ENCODE measurements around the gene MRGPRF.

MRGPRF gene, protein sequence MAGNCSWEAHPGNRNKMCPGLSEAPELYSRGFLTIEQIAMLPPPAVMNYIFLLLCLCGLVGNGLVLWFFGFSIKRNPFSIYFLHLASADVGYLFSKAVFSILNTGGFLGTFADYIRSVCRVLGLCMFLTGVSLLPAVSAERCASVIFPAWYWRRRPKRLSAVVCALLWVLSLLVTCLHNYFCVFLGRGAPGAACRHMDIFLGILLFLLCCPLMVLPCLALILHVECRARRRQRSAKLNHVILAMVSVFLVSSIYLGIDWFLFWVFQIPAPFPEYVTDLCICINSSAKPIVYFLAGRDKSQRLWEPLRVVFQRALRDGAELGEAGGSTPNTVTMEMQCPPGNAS

DNA sequence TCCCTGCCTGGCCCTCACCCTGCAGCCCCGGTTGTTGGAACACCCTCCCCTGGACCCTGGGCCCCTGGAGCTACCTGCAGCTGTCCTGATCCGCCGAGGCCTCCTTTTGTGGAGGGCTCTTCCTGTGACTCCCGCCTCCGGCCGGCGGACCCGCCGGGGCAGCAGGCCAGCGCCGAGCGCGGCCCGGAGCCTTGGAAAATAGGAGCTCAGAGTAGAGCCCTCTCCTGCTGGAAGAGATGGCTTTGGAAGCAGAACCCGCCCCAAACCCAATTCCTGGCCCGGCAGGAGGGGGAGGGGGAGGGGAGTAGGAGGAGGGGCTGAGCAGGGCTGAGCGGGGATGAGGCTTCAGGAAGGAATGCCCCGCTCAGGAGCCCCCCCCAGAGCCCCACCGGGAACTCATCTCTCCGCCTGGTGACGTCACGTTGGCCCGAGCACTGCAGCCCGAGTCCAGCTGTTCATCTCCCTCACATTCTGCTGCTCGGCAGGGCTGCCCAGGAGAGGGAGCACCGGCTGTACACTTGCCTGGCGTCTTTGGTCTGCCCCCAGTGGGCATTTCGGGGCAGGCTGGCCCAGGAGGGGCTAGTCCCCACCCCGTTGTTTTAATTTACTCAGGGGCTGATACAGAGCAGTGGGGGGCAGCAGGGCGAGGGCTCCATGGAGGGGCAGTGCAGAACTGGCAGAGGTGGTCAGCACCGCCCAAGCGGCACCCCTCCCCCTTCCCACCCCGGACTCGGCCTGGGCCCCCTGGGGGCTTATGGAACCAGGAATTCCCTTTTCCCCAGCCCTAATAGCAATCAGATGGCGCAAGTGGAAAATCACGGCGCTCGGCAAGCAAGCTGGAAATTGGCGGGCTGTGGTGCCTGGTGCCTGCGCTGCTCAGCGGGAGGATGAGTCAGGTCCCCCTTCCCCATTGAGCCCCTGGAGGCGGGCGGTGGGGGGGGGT is at the start of gene MRGPRF:
MRGPRF (minus strand) TSS at position 238 of the 943 bp plus-strand sequence. CDS start 3,345 bp downstream, outside the sequence.
- DNase-seq = peak; percentile 6

DNA sequence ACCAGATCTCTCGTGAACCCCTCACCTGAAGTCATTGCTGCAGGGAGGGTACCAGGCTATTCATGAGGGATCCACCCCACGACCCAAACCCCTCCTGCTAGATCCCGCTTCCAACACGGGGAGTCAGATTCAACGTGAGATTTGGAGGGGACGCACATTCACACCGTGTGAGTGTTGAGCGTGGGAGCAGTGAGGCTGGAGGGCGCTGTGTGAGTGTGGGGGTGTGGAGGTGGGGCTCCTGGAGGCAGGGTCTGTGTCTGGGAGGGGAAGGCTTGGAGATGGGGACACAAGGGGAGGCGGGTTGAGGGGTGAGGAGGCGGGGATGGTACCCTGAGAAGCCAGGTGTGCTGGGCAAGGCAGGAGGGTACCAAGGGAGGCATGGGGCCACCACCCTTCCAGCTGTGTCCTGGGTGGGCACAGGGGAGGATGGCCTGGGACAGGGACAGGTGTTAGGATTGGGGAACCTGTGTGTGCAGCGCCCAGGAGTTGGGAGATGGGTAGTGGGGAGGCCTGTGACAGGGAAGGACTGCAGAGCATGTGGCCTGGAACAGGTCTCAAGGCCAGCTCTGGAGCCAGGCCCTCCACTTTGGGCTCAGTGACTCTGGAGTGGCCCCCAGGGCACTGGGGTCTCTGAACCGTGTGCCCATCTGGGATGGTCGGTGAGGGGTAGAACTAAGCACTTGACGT is 49.3 kb upstream of the MRGPRF start:
- DNase-seq = no peak

DNA sequence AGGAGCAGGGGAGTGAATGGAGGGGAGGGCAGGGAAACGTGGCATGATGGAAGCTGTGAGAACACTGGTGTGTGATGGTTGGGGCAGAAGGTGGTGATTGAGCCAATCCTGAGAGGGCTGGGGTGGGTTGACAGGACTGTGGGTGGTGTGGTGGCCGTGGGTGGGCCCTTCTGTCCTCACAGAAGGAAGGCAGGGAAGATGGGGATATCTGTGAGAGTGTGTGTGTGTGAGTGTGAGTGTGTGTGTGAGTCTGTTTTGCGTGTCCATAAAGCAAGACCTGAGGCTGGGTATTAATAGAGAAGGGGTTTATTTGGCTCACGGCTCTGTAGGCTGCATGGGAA is 48.6 kb upstream of the MRGPRF start:
- DNase-seq = no peak

DNA sequence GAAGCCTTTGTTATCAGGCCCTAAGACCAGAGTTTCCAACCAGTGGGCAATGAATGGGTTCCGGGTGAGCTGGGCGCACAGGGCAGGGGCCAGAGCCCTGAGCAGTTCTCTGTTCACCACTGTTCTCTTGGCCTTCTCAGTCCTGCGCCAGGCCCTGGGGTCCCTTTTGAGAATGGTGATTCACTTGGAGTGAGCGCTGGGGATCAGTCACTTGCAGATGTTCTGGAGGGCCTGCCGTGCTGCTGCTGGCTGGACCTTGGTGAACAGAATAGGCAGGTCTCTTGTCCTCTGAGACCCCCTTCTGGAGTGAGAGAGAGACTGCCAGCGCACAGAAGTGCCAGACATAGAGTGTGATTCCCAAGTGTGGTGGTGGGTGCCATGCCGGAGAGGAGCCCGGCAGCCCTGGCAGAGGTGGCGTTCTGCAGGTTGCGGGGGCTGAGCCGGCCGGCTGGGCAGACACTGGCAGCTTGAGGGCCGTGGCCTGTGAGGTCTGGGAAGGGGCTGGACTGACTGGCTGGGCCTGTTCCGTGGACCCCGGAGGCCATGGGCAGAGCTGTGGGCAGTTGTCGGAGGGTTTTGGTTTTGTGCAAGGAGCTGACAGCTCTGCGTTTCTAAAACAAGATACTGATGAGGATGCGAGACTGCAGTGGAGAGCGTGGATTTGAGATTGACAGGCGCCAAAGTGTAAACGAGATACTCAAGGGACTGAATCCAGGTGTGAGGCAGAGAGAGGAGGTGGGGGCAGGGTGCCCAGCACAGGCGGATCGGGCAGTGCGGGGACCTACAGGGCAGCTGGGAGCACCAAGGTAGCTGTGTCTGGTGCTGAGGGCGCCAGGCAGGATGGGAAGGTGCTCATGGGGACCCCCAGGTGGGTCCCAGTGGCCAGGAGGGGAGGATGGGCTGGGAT is 48.0 kb upstream of the MRGPRF start:
- DNase-seq = no peak

DNA sequence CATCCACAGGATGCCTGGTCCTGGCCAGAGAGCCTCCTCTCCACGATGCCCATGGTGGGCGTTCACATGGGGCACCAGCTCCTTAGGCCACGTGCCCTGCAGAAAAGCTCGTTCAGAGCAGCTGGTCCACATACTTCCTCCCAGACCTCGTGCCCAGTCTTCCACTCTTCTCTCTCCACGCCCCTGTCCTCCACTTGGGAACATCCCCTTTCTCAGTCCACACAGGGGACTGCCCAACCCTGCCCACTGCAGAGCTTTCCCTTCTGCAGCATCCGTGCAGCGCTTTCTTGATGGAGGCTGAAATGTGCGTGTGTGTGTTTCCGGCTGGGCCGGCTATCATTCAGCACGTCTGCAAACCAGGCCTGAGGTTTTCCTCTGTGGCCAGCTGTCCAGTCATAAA is 46.9 kb upstream of the MRGPRF start:
- no peak for DNase-seq

DNA sequence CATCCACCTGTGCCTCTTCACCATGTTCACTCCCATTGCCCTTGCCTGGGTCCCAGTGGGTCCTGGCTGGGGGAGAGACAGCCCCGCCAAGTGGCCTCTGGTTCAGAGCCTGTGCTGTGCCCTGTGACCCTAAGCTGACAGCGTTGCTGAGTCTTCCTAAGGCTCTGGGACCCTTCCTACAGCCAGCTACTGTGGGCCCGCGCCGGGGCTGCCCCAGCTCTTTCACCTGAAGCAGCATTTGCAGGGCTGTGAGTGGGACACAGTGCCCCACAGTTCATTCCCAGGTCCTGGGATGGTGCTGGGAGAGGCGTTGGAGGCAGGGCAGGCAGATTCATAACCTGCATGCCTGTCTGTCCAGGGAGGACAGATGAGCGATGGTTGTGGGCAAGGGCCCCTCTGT is 46.4 kb upstream of the MRGPRF start:
- DNase-seq = no peak

DNA sequence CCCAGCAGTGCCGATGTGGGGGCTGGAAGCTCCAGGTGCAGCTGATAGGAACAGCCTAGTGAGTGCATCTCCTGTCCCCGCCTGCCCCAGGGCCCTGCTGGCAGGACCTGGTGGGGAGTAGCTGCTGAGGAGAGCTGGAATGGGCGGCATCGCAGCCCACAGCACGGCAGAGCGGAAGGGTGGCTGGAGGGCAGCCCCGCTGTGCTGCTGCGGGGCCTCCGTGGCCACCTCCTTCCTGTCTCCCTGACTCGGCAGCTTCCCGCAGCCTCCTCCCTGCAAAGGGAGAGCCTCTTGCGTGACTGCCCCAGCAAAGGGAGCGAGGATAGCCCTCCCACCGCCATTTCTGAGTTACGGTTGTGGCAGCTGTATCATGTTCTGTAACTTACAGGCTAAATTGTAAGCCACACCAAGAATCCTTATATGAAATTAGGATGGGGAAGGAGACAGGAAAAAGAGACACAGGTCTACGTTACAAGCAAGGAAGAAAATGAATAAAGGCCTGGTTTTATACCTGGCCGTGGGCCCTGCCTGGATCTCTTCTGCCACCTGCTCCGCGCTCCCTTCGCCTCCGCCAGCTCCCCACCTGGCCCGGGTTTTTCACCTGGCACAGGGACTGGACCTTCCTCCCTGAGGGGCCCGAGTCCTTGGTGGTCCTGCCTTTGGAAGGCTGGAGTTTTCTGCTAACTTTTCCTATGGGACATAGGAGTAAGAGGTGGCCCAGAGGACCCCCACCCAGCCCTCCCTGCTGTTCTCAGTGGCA is 45.6 kb upstream of the MRGPRF start:
- DNase-seq = no peak

DNA sequence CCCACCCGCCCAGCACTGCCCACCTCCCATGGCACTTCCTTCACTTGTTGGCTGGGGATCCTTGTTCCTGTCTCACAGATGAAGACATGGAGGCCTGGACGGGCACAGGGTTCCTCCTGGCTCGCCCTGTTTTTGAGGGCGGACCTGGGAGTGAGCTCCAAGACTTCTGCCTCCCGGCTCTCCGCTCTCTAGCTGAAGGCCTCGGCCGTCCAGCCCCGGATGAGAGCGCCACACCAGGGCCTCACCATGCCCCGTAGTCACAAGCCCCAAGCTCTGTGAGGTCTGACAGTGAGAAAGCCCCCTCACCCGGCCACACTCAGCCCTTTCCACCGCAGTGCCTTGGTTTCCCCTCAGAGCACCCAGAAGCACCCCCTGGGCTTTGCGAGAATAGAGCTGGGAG is 44.8 kb upstream of the MRGPRF start:
- DNase-seq = no peak

DNA sequence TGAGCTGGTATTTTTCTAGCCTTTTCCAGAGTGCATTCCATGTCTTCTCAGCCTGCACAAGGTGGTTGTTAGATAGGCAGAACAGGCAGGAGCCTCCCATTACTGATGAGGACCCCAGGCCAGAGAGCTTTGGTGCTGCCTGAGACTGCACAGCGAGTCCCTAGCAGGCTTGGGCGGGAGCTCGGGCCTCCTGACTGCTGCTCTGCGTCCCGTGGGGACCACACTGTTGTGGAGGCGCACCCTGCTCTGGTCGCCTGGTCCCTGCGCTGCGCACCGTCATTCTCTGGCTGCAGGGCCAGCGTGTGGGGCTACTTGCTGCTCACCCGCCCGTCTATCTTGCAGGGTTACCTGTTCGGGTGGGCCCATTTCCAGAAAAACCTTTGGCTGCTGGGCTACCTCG is 44.2 kb upstream of the MRGPRF start:
- DNase-seq = no peak

DNA sequence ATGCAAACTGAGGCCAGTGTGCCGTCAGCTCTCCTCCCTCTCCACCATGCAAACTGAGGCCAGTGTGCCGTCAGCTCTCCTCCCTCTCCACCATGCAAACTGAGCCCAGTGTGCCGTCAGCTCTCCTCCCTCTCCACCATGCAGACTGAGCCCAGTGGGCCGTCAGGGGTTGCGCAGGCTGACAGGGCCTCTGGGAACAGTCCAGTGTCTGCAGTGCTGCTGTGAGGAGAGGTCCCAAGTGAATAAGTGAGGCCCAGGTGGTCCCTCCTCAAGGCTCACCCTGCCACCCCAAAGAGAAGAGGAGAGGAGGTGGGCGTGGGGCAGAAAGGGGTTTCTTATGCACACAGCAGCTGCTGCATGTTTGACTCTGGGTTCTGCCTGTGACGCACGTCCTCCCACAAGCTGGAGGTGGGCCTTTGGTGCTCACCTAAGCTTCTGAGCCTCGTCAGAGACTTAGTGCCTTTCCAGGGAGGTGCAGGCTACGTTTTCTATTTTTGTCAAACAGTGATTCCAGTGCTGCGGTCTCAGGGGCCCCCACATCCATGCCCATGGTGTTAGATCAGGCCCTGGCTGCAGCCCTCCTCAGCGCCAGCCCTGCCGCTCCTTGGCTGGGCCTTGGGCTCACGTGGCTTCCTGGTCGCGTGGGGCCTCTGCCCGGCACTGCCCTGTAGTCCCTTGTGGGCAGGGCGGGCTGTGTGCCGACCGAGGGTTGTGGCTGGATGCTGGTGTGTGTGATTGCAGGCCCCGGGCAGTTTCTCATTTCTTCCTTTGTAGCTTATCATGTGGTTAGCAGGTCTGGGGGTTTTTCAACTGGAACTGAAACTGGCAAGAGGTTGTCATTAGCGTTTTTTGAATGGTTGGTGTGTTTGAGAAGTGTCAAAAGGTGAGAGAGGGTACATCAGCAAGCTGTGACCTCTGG is 42.8 kb upstream of the MRGPRF start:
- DNase-seq = no peak

DNA sequence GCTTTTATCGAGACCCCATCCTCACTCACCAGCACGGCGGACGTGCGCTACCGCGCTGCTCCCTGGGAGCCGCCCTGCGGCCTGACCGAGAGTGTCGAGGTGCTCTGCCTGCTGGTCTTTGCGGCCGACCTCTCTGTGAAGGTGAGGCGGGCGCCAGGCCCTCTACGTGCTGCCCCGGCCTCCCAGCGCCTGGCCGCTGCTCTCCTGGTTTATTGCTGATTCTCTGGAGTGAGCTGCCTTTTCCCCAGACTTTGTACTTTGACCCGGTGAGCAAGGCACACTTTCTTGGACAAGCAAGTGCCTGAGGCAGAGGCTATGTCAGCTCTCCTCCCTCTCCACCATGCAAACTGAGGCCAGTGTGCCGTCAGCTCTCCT is 42.2 kb upstream of the MRGPRF start:
- no peak for DNase-seq

DNA sequence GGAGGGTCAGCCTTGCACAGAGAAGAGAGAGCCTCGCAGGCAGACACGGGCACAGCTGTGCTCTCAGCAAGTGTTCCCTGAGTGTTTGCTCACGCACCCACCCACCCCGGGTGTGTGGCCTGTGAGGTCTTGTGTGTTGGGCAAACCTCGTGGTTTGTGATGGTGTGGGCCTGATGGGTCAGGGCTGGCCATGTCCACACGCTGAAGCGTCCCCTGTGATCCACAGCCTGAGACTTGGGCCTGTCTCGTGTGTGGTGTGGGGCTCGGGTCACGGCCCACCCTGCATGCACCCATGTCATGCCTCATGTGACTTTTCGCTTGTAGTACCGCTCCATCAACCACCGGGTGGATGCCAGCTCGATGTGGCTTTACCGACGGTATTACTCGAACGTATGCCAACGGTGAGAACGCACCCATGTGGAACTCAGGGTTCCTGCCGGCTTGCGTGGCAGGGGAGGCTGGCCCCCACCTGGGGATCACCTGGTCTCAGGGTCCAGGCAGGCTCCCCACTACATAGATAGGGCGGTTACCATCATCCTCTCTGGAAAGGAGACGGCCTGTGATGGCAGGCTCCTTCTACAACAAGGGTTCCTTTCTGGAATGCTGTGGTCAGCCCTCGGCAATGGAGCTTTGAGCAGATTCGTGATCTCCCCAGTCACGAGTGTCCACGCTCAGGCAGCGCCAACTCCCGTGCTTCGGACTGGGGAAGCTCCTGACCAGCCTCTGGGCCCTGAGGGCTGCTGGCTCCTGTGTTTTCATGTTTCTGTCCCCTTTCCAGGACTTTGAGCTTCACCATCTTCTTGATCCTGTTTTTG is 41.6 kb upstream of the MRGPRF start:
- DNase-seq = no peak

DNA sequence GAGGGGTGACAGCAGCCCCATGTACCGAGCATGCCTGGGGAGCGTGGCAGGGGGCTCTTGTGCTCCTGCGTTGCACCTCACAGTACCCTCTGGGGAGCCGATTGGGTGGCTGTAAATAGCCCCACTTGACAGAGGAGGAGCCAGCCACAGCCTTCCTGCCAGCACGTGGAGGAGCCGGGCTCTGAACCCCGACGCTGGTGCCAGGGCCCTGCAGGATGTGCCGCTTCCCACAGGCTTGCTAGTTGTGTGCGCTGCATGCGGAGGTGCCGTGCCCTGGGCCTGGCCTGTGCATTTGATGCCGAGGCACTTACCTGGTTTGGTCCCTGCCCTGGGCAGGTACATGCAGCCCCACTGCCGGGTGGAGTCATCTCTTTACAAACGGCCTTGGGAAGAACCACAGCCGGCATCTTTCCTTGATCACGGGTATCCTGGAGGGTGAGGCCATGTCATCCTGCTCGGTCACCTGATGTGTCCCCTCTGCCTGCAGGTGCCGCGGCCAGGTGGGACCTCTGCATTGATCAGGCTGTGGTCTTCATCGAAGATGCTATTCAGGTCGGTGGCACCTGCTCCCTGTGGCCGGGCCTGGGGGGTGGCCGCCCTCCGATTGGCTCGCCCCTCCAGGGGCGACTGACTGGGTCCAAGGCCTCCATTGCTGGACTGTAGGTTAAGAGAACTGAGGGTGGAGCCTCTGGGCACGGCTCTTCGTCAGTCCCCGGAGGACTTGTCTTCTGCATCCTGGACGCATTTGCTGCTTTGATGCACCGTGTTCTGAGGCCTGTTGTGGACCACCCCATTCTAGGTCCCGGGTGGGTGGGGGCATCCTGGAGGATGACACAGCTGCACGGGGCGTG is 40.7 kb upstream of the MRGPRF start:
- no peak for DNase-seq

DNA sequence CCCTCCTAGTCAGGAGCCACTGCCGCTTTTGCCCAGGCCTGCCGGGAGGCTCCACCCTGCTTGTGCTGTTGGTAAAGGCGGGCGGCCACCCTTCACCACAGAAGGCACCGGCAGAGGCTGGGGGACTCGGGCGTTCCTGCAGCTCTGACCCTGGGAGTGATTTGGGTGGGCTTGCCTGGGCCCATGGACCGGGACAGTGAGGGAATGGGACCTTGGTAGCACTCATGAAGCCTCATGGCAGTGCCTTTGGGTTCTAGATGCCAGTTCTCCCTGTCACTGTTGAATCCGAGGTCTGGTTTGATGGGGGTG is 40.1 kb upstream of the MRGPRF start:
- DNase-seq = no peak

DNA sequence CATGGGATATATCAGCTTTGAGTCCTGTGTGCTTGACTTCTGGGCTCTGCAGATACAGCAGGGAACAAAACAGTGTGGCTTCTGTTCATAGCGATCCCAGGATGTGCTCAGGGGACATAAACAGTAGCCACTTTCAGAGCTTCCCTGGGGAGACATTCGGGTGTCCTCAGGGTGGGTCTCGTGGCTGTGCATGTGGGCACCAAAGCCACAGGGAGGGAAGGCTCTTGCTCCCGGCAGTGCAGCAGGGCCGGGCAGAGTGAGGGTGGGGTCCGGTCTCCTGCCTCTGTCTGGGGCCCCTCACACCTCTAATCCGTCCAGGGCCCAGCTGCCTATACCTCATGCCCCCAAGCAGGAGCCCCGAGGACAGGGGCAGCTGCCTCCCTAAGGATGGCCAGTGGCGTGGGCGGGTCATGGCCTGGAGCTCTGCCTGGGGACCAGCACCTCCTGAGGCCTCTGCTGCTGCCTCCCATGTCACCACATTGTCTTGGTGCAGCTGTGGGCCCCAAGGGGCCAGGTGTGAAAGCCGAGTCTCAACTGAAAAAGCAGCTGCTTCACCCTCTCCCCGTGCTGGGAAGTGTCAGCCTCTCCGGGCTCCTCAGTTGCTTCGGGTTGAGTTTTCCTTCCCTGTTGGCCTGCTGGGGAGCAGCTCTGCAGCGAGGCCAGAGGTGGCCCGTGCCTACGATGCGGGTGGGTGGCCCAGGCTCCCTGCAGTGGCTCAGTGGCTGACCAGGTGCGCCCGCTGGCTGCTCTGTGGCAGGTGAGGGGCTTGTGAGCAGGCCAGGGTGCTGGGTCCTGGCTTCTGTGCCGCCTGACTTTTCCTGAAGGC is 39.5 kb upstream of the MRGPRF start:
- no peak for DNase-seq

DNA sequence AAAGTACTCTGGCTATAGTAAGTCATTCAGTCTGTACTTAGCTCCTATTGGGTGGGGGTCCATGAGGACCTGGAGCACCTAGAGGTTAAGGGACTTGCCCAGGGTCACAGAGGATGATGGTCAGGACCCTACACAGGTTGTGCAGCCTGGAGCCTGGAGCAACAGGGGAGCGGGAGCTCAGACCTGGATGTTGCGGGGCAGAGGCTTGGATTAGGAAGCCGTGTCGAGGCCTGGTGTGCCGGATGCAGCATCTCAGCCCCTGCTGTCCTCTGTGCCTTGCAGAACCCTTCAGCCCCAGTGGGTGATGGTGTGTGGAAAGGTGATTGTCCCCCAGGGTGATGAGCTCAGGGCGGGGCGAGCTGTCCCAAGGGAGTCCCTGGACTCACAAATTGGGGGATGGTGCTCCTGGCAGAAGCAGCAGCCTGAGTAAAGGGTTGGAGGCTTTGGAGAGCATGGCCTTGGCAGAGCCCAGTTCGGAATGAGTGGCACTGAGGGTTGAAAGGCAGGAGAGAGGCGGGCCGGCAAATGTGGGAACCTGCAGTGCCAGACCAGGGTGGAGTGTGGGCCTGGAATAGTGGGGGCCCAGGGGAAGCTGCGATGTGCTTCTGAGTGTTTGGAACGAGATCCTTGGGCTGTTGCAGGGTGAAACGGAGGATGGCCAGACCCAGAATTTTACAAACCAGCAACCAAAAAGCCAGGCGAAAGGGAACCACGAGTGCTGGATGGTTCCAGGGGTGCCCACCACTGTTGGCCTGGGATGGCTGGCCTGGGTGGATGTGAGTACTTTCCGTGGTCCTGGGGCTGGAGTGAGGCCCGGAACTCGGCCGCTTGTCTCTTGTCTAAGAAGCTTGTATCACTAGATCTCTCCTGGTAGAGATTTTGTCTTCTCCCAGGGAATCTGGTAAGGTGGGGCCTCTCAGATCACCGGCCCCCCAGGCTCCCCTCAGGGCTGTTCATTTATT is 38.6 kb upstream of the MRGPRF start:
- DNase-seq = no peak
